Kidney epithelial cell (primary cell): ENCODE measurements around the gene PAGE2B. TPM values are rescaled to one million over a fixed set of nuclear protein-coding genes. Genes with fewer than 3 reads are reported as not detected.
"Not testable (repeated sequence)": the region's sequence is repeated elsewhere in the genome, so short reads cannot be mapped to it uniquely, and the experiment has no call there.

ENCODE experiments used
- DNase-seq: peaks from one replicate; pipeline ENCODE4 v3.0.0-alpha.2; 2010; ENCODE audit warnings: low read depth
- H3K27me3 ChIP-seq: 2 replicates; pipeline ENCODE4 v1.6.0; 2011; ENCODE audit warnings: low read length; ENCODE audit not compliant: control insufficient read depth, insufficient read depth
- H3K36me3 ChIP-seq: 2 replicates; pipeline ENCODE4 v1.5.1; 2011; ENCODE audit warnings: low read length; ENCODE audit not compliant: control insufficient read depth, insufficient read depth
- H3K4me3 ChIP-seq: 2 replicates; pipeline ENCODE4 v1.5.1; 2011; ENCODE audit warnings: low read depth, mild to moderate bottlenecking, control low read depth, low read length
- CTCF ChIP-seq: IDR thresholded peaks from 2 replicates; pipeline ENCODE4 v1.5.1; 2011; ENCODE audit warnings: mild to moderate bottlenecking, moderate library complexity, low read length, control low read depth, inconsistent platforms; ENCODE audit not compliant: insufficient read depth, poor library complexity, severe bottlenecking
- total RNA-seq: library from RNA; depleted of rRNA; stranded (reverse); fragments of >200 nt; gene quantifications from 2 replicates; pipeline ENCODE4 v1.2.3, GENCODE V29; 2015

Gene PAGE2B
- total RNA-seq, 1 donor from 2014 or later = not detected

GRCh38 chrX:55057675-55058249, 17.1 kb upstream of the PAGE2B start:
- no peak overlapping the region for H3K4me3 ChIP-seq
- TF ChIP-seq CTCF = peak; percentile 66
- H3K27me3 ChIP-seq = no peaks in the 10 kb centered on the region
- H3K36me3 ChIP-seq = no peaks in the 10 kb centered on the region
- DNase-seq = no peak

- H3K27me3 ChIP-seq, DNase-seq, H3K4me3 ChIP-seq, H3K36me3 ChIP-seq: not testable (repeated sequence)
Observed at GRCh38 chrX:55067180-55067579, 7.7 kb upstream of the PAGE2B start.

GRCh38 chrX:55072286-55072685, 2.5 kb upstream of the PAGE2B start:
- Histone ChIP-seq H3K36me3 (no peaks in the 10 kb centered on the region), H3K4me3 (no peak overlapping the region), H3K27me3 (no peaks in the 10 kb centered on the region)
- no peak for DNase-seq
- TF ChIP-seq CTCF = no peak

- no peak for TF ChIP-seq CTCF
- Histone ChIP-seq H3K36me3 (no peaks in the 10 kb centered on the region), H3K4me3 (no peak within 1 kb of the TSS), H3K27me3 (no peaks in the 10 kb centered on the region)
- DNase-seq = no peak
Observed at GRCh38 chrX:55088795-55089489, 14.1 kb downstream of the PAGE2B start, which contains the start of gene PAGE2. TSS of gene PAGE2 (plus strand) at chrX:55089018. CDS start at chrX:55090021, 1,003 bp downstream.

GRCh38 chrX:55098691-55099090, 23.9 kb downstream of the PAGE2B start:
- DNase-seq = no peak
- no peaks in the 10 kb centered on the region for H3K27me3 ChIP-seq
- TF ChIP-seq CTCF = no peak
- no peaks in the 10 kb centered on the region for H3K36me3 ChIP-seq
- H3K4me3 ChIP-seq = no peak overlapping the region

GRCh38 chrX:55099162-55099561, 24.3 kb downstream of the PAGE2B start:
- no peak for DNase-seq
- H3K4me3 ChIP-seq = no peak overlapping the region
- no peak for TF ChIP-seq CTCF
- no peaks in the 10 kb centered on the region for H3K36me3 ChIP-seq
- H3K27me3 ChIP-seq = no peaks in the 10 kb centered on the region
